Measurements from ENCODE around the gene LRMDA. TPM values are rescaled to one million over a fixed set of nuclear protein-coding genes. Genes with fewer than 3 reads are reported as not detected.

LRMDA gene
- total RNA-seq, 1 experiment from 2014 or later = 4.8 TPM

GRCh38 chr10:76043261-76043660 lies 611.8 kb downstream of the LRMDA start:
- no peak for DNase-seq (ENCODE audit: low read depth, low spot score)
- H3K4me2 ChIP-seq (ENCODE audit: low read length) = no peak overlapping the region

More at GRCh38 chr10:76043261-76043660, 611.8 kb downstream of the LRMDA start:
- Histone ChIP-seq H3K27me3 (ENCODE audit: insufficient read depth, low read length) (peaks cover 43% of the 10 kb centered on the region; the same call in 1 of the 2 replicates), H3K9ac (ENCODE audit: low read length) (no peak overlapping the region), H3K9me2 (ENCODE audit: insufficient read depth) (no peaks in the 10 kb centered on the region), H3K4me1 (ENCODE audit: control insufficient read depth in 1 of 2, insufficient read depth in 2 of 2, low read length in 2 of 2) (no peaks in the 10 kb centered on the region), H3K27ac (ENCODE audit: low read depth, low read length) (no peak overlapping the region), H3K36me3 (ENCODE audit: control insufficient read depth in 1 of 2, insufficient read depth in 2 of 2, low read length in 2 of 2) (no peaks in the 10 kb centered on the region), H3K79me2 (ENCODE audit: insufficient read depth, low read length) (no peaks in the 10 kb centered on the region), H4K20me1 (ENCODE audit: insufficient read depth) (no peaks in the 10 kb centered on the region), H3K4me3 (replicated peaks in 1 of 2; ENCODE audit: low read depth in 1 of 2, low read length in 2 of 2) (no peak overlapping the region), H2AFZ (ENCODE audit: low read depth, low read length, poor library complexity, severe bottlenecking) (no peak overlapping the region), H3K9me3 (ENCODE audit: control insufficient read depth in 1 of 2, insufficient read depth in 1 of 2, low read depth in 1 of 2, low read length in 2 of 2) (no peaks in the 10 kb centered on the region)
- BruUV-seq (replicated peaks) = no TSS peak
- CTCF ChIA-PET = no interaction called here
- POLR2A ChIA-PET = no interaction called here
- no peak for ATAC-seq
- TF ChIP-seq CTCF (IDR thresholded peaks at IDR 0.05 in 2 of 3, conservative IDR thresholded peaks at IDR 0.05 in 1 of 3; ENCODE audit: borderline replicate concordance in 1 of 3, insufficient read depth in 1 of 3, low read depth in 2 of 3, low read length in 2 of 3) = no peak
- no peak for TF ChIP-seq REST (IDR thresholded peaks at IDR 0.05; ENCODE audit: low read depth)
- no peak for TF ChIP-seq EZH2 (IDR thresholded peaks at IDR 0.05)
- TF ChIP-seq POLR2AphosphoS5 (IDR thresholded peaks at IDR 0.05; ENCODE audit: low read depth, low read length) = no peak
- TF ChIP-seq MAX (IDR thresholded peaks at IDR 0.05) = no peak
- no peak for TF ChIP-seq RAD21 (IDR thresholded peaks at IDR 0.05; ENCODE audit: low read depth)
- TF ChIP-seq TCF7L2 (IDR thresholded peaks at IDR 0.05; ENCODE audit: borderline replicate concordance, extremely low read depth, insufficient read depth, insufficient read length) = no peak
- TF ChIP-seq POLR2A (IDR thresholded peaks at IDR 0.05; ENCODE audit: borderline replicate concordance, extremely low read depth, insufficient read depth, insufficient read length) = no peak
- no peak for TF ChIP-seq ZFX (IDR thresholded peaks at IDR 0.05)
- RAD21 ChIA-PET (ENCODE audit: low non-redundant PET in 1 of 2, low total read pairs in 2 of 2, uncharacterized antibody in 2 of 2, unreplicated experiment in 2 of 2) = no interaction called here
- intact Hi-C loops (cut with micrococcal nuclease) = no loop called here

Measured in HCT116 (cell line).